AG08395 (cell line): ENCODE data around the gene LRRC27.

Source experiments
- DNase-seq: peaks from one replicate; pipeline ENCODE4 v3.0.0; 2012; ENCODE audit warnings: mixed read lengths, low spot score

LRRC27 gene

GRCh38 chr10:132390921-132391675 is 59.1 kb downstream of the LRRC27 start:
- DNase-seq = no peak

GRCh38 chr10:132391676-132392020 is 59.7 kb downstream of the LRRC27 start:
- no peak for DNase-seq

- DNase-seq = no peak
These were observed 60.3 kb downstream of the LRRC27 start for GRCh38 chr10:132392184-132392800.

- DNase-seq = peak; percentile 72
These were observed 61.1 kb downstream of the LRRC27 start for GRCh38 chr10:132392811-132393694.

- no peak for DNase-seq
These were observed 61.7 kb downstream of the LRRC27 start for GRCh38 chr10:132393695-132394181.

GRCh38 chr10:132394201-132394811 is 62.3 kb downstream of the LRRC27 start:
- no peak for DNase-seq

GRCh38 chr10:132394936-132395703 is 63.1 kb downstream of the LRRC27 start:
- DNase-seq = no peak

- peak; percentile 42 for DNase-seq
These were observed 63.9 kb downstream of the LRRC27 start for GRCh38 chr10:132395704-132396493.

GRCh38 chr10:132396494-132397035 is 64.6 kb downstream of the LRRC27 start:
- DNase-seq = peak; percentile 74

GRCh38 chr10:132397036-132397541 is 65.1 kb downstream of the LRRC27 start, which contains the start of gene PWWP2B:
Gene PWWP2B, plus strand, starts transcription at chr10:132397200. Its CDS starts 27 bp downstream, at chr10:132397227.
- peak; percentile 62 for DNase-seq

GRCh38 chr10:132397671-132398565 is 65.9 kb downstream of the LRRC27 start:
- peak; percentile 64 for DNase-seq

GRCh38 chr10:132398566-132398991 is 66.6 kb downstream of the LRRC27 start:
- DNase-seq = no peak

GRCh38 chr10:132399117-132400035 is 67.4 kb downstream of the LRRC27 start:
- no peak for DNase-seq

GRCh38 chr10:132400041-132400546 is 68.1 kb downstream of the LRRC27 start:
- no peak for DNase-seq

- no peak for DNase-seq
These were observed 68.7 kb downstream of the LRRC27 start for GRCh38 chr10:132400547-132401151.

- no peak for DNase-seq
These were observed 69.6 kb downstream of the LRRC27 start for GRCh38 chr10:132401401-132402118.
